Panc1 (cell line): ENCODE measurements around the gene DCUN1D2. TPM values are rescaled to one million over a fixed set of nuclear protein-coding genes. Genes with fewer than 3 reads are reported as not detected.

Experiments
- ATAC-seq: fragments of 200-7000 bp; cut with Tn5 transposase; 2 replicates; pipeline ENCODE4 v1.9.1; 2020; ENCODE audit warnings: mild to moderate bottlenecking, moderate library complexity
- BruUV-seq: library from RNA; stranded (reverse); fragments of 400-500 nt; replicated peaks from 2 replicates; lab custom pipeline; 2021; lab: Mats Ljungman, UMichigan
- CTCF ChIA-PET: fragments of 300-600 bp; sonication (Branson Sonifier 250); formaldehyde crosslinking; loops from one replicate; lab custom pipeline; 2022; ENCODE audit warnings: antibody characterized with exemption; lab: Charles Lee
- POLR2A ChIA-PET: fragments of 300-600 bp; sonication (Branson Sonifier 250); formaldehyde crosslinking; loops from one replicate; lab custom pipeline; 2022; ENCODE audit warnings: antibody characterized with exemption; lab: Charles Lee
- DNase-seq: peaks from one replicate; pipeline ENCODE4 v3.0.0-alpha.2; 2010; ENCODE audit warnings: low read depth, low spot score
- H3K27ac ChIP-seq: 2 replicates; pipeline ENCODE4 v1.5.1; 2011; ENCODE audit warnings: mild to moderate bottlenecking, low read length, inconsistent platforms
- H3K27me3 ChIP-seq: fragments of 200-500 bp; sonication (Bioruptor generic); 2 replicates; pipeline ENCODE4 v1.6.0; 2014; ENCODE audit warnings: low read length, inconsistent platforms; ENCODE audit not compliant: control insufficient read depth, insufficient read depth
- H3K36me3 ChIP-seq: fragments of 200-500 bp; sonication (Bioruptor generic); 2 replicates; pipeline ENCODE4 v1.5.1; 2014; ENCODE audit warnings: inconsistent platforms, mild to moderate bottlenecking, low read length, moderate library complexity; ENCODE audit not compliant: control insufficient read depth, insufficient read depth
- H3K4me1 ChIP-seq: 2 replicates; pipeline ENCODE4 v1.5.1; 2011; ENCODE audit warnings: inconsistent platforms, mild to moderate bottlenecking, low read length, moderate library complexity; ENCODE audit not compliant: control insufficient read depth, insufficient read depth
- H3K4me3 ChIP-seq, 2 experiments: 2 replicates each; pipeline ENCODE4 v1.5.1; 2011 to 2012; ENCODE audit warnings: low read depth in 2 of 2, low read length in 2 of 2, mild to moderate bottlenecking in 2 of 2, inconsistent platforms in 1 of 2, moderate library complexity in 1 of 2
- H3K9me3 ChIP-seq: fragments of 200-500 bp; sonication (Bioruptor generic); 2 replicates; pipeline ENCODE4 v1.5.1; 2014; ENCODE audit warnings: low read depth, mild to moderate bottlenecking, inconsistent platforms, low read length, moderate library complexity; ENCODE audit not compliant: control insufficient read depth, insufficient read depth
- POLR2AphosphoS5 ChIP-seq: IDR thresholded peaks from 2 replicates; pipeline ENCODE4 v1.6.1; 2012; ENCODE audit warnings: mild to moderate bottlenecking, low read depth, low read length, moderate library complexity
- SIN3A ChIP-seq: IDR thresholded peaks from 2 replicates; pipeline ENCODE4 v1.6.1; 2012; ENCODE audit warnings: low read depth, mild to moderate bottlenecking, low read length, moderate library complexity, borderline replicate concordance; ENCODE audit not compliant: insufficient read depth
- TCF7L2 ChIP-seq: IDR thresholded peaks from 2 replicates; pipeline ENCODE4 v1.6.1; 2011; ENCODE audit warnings: mild to moderate bottlenecking, low read depth, low read length, inconsistent platforms
- in situ Hi-C: cut with HindIII; loops from 2 replicates; pipeline ENCODE4 v1.10.0; 2016; ENCODE audit warnings: low sequenced_read_pairs, low pct_unique_long_range_greater_than_20kb
- intact Hi-C: fragments of 100-400 bp; cut with micrococcal nuclease; formaldehyde crosslinking; loops from one replicate; pipeline ENCODE4 v1.10.0; 2022; ENCODE audit not compliant: unreplicated experiment
- total RNA-seq: library from RNA; stranded (reverse); gene quantifications from one replicate; pipeline ENCODE4 v1.2.1, GENCODE V29; 2021; ENCODE audit not compliant: unreplicated experiment
- TF ChIP-seq, protein P1 (sequence below), 2 experiments: IDR thresholded peaks; 2 replicates each; pipeline ENCODE4 v1.6.1; 2011 to 2012; ENCODE audit warnings: low read depth in 2 of 2, control low read depth in 1 of 2, low read length in 1 of 2, mild to moderate bottlenecking in 1 of 2, moderate library complexity in 1 of 2; ENCODE audit not compliant: insufficient read depth in 1 of 2
- TF ChIP-seq, protein P2 (sequence below): fragments of 450-650 bp; IDR thresholded peaks from 2 replicates; pipeline ENCODE4 v1.5.1; 2017; ENCODE audit warnings: mild to moderate bottlenecking

The DCUN1D2 gene
- total RNA-seq, 1 experiment from 2014 or later: 22.8 TPM

DNA sequence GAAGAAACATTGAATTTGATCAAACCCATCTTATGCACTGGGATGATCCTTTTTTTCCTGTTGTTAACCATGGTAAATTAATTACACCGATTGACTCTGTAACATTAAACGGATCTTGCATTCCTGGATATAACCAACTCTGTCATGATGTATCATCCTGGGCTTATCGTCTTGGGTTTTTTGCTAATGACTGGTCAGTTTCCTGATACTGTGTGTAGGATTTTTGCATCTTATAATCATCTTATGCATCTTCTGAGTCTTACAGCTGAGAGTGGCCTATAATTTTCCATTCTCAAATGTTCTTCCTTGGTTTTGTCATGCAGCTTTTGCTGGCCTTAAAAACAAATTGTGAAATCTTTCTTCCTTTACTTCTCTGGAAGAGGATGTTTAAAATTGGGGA, 12.8 kb downstream of the DCUN1D2 start:
- Histone ChIP-seq H3K4me3 (no peak overlapping the region), H3K36me3 (peaks cover 4% of the 10 kb centered on the region; the same call in 1 of the 2 replicates), H3K27me3 (no peaks in the 10 kb centered on the region), H3K9me3 (no peaks in the 10 kb centered on the region), H3K27ac (no peak overlapping the region), H3K4me1 (no peaks in the 10 kb centered on the region)
- ATAC-seq (no peak), DNase-seq (no peak)
- ChIA-PET CTCF (no interaction called here), POLR2A (no interaction called here)
- no peak for TF ChIP-seq POLR2AphosphoS5
- TF ChIP-seq, protein P1, sequence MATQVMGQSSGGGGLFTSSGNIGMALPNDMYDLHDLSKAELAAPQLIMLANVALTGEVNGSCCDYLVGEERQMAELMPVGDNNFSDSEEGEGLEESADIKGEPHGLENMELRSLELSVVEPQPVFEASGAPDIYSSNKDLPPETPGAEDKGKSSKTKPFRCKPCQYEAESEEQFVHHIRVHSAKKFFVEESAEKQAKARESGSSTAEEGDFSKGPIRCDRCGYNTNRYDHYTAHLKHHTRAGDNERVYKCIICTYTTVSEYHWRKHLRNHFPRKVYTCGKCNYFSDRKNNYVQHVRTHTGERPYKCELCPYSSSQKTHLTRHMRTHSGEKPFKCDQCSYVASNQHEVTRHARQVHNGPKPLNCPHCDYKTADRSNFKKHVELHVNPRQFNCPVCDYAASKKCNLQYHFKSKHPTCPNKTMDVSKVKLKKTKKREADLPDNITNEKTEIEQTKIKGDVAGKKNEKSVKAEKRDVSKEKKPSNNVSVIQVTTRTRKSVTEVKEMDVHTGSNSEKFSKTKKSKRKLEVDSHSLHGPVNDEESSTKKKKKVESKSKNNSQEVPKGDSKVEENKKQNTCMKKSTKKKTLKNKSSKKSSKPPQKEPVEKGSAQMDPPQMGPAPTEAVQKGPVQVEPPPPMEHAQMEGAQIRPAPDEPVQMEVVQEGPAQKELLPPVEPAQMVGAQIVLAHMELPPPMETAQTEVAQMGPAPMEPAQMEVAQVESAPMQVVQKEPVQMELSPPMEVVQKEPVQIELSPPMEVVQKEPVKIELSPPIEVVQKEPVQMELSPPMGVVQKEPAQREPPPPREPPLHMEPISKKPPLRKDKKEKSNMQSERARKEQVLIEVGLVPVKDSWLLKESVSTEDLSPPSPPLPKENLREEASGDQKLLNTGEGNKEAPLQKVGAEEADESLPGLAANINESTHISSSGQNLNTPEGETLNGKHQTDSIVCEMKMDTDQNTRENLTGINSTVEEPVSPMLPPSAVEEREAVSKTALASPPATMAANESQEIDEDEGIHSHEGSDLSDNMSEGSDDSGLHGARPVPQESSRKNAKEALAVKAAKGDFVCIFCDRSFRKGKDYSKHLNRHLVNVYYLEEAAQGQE (IDR thresholded peaks at IDR 0.05; ENCODE audit: insufficient read depth in 1 of 2, low read depth in 2 of 2, low read length in 1 of 2): no peak
- TF ChIP-seq, protein P2, sequence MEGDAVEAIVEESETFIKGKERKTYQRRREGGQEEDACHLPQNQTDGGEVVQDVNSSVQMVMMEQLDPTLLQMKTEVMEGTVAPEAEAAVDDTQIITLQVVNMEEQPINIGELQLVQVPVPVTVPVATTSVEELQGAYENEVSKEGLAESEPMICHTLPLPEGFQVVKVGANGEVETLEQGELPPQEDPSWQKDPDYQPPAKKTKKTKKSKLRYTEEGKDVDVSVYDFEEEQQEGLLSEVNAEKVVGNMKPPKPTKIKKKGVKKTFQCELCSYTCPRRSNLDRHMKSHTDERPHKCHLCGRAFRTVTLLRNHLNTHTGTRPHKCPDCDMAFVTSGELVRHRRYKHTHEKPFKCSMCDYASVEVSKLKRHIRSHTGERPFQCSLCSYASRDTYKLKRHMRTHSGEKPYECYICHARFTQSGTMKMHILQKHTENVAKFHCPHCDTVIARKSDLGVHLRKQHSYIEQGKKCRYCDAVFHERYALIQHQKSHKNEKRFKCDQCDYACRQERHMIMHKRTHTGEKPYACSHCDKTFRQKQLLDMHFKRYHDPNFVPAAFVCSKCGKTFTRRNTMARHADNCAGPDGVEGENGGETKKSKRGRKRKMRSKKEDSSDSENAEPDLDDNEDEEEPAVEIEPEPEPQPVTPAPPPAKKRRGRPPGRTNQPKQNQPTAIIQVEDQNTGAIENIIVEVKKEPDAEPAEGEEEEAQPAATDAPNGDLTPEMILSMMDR: no peak
- no peak for TF ChIP-seq SIN3A
- no peak for TF ChIP-seq TCF7L2
- in situ Hi-C loops (no loop called here), intact Hi-C loops (no loop called here)
- BruUV-seq: no TSS peak

DNA sequence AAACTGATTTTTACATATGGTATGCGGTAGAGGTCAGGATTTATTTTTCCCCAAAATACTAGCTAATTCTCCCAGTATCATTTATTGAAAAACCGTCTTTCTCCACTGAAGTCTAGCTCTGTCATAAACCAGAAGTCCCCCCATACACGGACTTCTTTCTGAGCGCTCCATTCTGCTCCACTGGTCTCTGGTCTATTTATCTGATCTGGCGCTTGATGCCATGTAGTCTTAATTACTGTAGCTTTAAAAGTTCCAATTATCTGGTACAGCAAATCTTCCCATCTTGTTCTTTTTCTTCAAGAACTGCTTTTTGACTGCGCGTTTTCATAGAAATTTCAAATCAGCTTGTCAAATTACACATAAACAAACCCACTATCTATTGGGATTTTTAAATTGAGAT, 13.7 kb downstream of the DCUN1D2 start:
- ATAC-seq (no peak), DNase-seq (no peak)
- no peak overlapping the region for H3K27ac ChIP-seq
- H3K9me3 ChIP-seq: no peaks in the 10 kb centered on the region
- H3K4me3 ChIP-seq: no peak overlapping the region
- in situ Hi-C loops: no loop called here
- H3K36me3 ChIP-seq: peaks cover 4% of the 10 kb centered on the region; the same call in 1 of the 2 replicates
- H3K4me1 ChIP-seq: no peaks in the 10 kb centered on the region
- TF ChIP-seq, protein P1 (IDR thresholded peaks at IDR 0.05; ENCODE audit: insufficient read depth in 1 of 2, low read depth in 2 of 2, low read length in 1 of 2): no peak
- TF ChIP-seq, protein P2: no peak
- TF ChIP-seq POLR2AphosphoS5: no peak
- TF ChIP-seq SIN3A: no peak
- no peak for TF ChIP-seq TCF7L2
- H3K27me3 ChIP-seq: no peaks in the 10 kb centered on the region
- intact Hi-C loops: no loop called here
- ChIA-PET CTCF (interaction anchor here (0.6 kb wide), 1 partner anchor 26 kb away, joined by 3 read pairs; no protein-coding TSS in a partner anchor), POLR2A (no interaction called here)
- no TSS peak for BruUV-seq
